HG03342 (cell line): ENCODE data around the gene FOXO6.
"Not testable (repeated sequence)": the region's sequence is repeated elsewhere in the genome, so short reads cannot be mapped to it uniquely, and the experiment has no call there.

Experiments
- ATAC-seq: cut with Tn5 transposase; IDR thresholded peaks from one replicate; pipeline ENCODE4 v1.9.1; 2021; ENCODE audit warnings: mild to moderate bottlenecking, moderate library complexity; ENCODE audit not compliant: unreplicated experiment

The FOXO6 gene

DNA sequence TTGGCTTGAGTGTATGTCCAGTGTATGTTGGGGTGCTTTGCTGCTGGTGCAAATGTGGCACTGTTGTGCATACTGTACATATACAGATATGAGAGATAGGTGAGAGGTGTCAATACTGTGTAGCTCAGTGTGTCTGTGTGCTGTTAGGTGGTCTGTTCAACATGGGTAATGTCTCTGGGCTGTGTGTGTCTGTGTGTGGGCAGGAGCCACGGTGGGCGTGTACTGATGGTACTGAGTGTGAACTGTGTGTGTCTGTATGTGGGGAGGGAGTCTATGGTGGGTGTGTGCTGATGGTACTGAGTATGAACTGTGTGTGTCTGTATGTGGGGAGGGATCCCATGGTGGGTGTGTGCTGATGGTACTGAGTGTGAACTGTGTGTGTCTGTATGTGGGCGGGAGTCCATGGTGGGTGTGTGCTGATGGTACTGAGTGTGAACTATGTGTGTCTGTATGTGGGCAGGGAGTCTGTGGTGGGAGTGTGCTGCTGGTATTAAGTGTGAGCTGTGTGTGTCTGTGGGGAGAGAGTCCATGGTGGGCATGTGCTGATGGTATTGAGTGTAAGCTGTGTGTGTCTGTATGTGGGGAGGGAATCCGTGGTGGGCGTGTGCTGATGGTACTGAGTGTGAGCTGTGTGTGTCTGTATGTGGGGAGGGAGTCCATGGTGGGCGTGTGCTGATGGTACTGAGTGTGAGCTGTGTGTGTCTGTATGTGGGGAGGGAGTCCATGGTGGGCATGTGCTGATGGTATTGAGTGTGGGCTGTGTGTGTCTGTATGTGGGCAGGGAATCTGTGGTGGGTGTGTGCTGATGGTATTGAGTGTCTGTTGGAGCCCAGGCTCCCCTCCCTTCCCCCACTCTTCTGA, 32.2 kb upstream of the FOXO6 start:
- ATAC-seq = no peak

DNA sequence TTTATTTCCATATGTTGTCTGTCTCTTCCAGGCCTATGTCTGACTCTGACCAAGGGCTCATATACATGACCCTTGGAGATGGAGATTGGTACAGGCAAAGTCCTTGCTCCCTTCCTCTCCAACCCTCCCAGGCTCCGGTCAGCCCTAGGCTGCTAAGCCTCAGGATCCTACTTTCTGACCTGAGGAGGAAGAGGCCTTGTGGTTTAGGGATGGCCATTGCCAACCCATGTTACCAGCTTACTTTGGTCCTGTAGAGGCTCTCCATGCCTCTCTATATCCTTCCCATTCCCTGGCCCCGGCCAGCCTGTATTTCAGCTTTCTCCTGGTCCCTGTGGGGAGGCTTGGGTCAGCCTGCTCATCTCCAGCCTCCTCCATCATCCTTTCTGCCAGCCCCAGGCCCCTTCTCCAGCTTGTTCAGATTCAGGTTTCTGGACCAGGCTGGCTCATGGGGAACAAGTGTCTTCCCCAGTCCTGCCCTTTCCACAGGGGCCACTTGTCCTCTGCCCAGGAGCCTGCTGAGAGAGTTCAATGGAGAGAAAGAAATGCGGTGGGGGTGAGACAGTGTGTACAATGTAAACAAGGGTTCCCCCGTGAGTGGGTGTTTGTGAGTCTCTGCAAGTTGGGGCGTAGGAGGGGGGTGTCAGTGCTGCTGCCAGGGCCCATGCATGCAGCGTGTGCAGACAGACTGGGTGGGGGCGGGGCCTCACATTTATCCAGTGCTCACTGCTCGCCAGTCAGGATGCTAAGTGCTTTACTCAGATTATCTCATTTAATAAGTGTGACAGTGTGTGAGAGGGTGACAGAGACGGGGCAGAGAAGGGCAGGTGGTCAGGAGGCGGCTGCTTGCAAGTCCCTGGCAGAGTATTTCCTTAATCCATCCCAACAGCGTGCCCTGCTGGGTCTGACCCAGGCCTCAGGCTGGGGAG, 31.3 kb upstream of the FOXO6 start:
- ATAC-seq = no peak

DNA sequence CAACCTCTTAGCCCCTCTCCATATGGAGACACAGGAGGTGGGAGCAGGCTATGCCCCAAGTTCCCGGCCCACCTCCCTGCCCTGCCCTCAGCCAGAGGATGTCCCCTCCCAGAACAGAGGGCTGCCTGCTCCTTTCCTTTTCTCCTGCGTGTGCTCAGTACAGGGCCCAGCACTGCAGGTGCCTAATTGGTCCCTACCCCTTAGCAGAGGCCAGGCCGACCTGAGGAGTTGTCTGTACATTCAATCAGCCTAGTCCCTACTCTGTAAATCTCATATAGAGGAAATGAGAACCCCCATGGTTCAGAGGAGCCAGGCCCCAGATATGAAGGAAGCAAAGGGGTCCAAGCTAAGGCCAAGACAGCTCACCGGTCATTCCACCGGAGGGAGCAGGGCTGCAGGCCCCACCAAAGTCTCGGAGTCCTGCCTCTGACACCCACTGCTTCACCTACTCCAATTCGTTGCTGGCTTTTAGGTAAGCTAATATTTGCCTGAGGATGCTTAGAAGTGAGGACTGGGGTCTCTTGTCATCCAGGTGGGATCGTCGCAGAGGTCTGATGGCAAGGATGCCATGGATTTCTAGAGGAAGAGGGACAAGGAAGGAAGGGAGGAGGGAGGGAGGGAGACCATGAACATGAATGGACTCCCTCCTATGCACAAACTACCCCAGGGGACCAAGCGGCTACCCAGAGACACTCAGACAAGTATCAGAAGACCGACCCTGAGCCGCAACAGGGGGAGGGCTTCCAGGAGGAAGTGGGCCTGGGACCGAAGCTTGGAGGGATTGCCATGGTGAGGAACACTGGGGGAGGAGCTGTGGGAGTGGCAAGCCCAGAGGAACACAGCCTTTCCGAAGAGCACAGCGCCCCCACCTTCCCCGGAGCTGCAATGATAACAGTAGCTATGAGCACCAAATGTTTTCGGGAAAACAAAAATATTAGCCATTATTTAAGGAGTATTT, 30.4 kb upstream of the FOXO6 start:
- no peak for ATAC-seq

DNA sequence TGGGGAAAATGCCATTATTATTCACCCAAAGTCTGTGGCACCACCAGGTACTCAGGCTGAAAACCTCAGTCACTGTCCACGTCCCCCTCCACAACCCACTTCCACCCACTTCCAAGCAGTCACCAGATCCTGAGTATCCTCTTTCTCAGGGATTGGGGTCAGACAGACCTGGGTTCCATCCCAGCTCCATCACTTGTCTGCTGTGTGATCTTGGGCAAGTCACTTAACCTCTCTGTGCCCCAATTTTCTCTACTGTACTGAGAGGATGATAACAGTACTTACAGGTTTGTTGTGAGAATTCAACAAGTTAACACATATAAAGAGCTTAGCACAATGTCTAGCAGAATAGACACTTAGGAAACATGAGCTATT, 29.7 kb upstream of the FOXO6 start:
- no peak for ATAC-seq

DNA sequence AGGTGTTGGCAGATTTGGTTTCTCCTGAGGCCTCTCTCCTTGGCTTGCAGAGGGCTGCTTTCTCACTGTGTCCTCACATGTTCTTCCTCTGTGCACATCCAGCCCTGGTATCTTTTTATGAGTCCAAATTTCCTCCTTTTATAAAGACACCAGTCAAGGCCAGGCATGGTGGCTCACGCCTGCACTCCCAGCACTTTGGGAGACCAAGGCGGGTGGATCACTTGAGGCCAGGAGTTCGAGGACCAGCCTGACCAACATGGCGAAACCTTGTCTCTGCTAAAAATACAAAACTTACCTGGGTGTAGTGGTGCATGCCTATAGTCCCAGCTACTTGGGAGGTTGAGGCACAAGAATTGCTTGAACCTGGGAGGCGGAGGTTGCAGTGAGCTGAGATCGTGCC, 29.1 kb upstream of the FOXO6 start:
- not testable (repeated sequence) for ATAC-seq

DNA sequence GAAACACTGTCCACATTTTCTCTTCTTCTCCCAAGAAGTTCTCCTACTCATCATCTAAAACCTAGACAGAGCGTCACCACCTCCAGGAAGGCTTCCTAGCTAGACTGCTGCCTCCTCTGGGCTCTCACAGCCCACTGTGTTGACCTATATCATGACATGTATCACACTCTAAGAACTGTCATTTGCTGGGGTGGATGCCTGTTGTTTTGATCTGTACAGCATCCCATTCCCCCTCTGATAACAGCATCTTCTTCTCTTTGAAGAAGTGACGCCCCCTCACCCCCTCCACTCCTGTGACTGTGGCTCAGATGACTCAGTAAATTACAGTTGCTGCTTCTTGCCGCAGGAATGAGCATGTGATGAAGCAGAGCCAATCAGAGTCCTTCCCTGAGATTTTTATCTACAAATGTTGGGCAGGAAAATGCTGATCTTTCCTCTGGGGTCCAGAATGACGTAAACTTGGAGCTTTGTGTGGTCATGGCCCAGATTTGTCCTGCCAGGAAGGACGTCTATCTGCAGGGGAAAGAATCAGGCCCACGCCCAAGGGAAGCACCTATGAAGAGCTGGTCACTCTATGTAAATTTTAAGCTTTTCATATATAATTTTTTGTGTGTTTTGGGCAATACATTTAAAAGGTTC, 28.0 kb upstream of the FOXO6 start:
- no peak for ATAC-seq

DNA sequence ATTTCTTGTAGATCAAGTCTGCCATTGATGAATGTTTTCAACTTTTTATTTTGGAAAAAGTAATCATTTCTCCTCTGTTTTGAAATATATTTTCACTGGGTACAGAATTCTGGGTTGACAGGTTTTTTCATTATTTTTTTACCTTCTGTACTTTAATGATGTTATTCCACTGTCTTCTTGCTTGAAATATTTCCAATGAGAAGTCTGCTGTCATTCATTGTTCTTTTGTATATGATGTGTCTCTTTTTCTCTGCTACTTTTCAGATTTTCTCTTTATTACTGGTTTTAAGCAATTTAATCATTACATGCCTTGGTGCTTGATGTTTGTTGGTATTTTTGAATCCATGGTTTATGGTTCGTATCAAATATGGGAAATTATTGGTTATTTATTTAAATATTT, 22.4 kb upstream of the FOXO6 start:
- no peak for ATAC-seq

DNA sequence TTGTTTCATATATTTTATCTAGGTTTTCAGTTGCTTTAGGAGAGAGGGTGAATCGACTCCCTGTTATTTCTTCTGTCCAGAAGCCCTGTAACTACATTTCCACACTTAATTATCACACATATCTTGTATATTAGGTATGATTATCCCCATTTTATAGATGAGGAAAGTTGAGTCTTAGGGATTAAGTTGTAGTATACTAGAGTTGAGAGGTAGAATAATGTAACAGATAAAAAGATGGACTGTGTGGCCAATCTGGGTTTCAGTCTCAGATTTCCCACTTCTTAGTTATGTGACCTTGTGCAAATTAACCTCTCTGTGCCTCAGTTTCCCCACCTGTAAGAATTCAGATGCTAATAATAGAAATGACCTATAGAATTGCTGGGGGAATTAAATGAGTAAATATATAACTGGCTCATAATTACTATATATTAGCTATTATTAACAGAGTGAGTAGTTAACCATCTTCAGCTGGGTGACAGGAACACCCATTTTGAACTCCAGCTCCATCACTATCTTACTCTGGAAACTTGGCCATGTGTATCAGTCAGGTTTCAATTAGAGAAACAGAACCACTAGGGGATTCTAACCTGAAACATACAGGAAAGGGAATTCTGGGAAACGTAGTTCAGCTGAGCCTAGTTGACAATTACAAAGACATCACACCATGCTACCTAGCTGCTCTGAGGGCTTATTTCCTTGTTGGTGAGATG, 20.4 kb upstream of the FOXO6 start:
- no peak for ATAC-seq

DNA sequence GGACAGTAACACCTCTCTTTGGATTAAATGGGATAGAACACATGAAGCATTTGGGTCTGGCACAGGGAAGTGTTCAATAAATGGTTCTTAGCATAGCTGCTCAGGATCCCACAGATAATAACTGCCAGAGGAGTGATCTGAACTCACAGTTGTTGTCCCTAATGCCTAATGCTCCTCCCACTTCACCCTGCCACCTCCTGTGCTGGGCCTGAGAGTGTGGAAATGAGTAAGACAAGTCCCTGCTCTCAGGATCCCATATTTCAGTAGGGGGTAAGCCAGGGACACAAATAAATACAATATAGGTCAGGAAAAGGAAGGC, 19.9 kb upstream of the FOXO6 start:
- no peak for ATAC-seq

DNA sequence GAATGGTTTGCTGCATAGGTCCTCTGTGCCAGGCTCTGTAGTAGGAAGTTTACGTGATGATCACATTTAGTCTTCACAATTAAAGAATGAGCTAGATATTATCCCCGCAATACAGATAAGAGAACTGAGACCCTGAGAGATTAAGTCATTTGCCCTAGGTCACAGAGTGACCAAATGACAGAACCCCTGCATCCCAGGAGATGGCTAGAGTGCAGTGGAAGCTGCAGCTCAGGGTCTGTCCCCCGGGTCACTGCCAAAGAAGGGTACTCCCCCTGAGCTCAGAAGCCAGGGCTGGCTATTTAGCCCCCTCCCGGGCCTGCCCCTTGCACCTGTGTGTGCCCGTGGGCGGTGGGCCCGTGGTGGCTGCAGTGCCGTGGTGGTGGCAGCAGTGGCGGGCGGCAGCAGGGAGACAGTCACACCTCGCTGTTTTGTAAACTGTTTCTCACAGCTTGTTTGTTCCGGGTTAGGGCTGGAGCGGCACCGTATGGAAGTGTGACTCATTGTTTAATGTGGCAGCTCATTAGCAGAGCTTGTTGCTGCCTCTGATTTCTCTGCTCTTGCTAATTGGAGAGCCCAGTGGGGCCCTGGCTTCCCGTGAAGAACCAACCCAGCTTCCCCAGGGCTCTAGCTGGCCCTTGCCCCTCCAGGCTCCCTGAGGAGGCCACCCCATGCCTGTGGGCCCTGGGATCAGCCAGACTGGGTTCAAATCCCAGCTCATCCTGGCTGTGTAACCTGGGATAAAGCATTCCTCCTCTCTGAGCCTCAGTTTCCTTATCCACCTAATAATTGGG, 19.3 kb upstream of the FOXO6 start:
- ATAC-seq = no peak

DNA sequence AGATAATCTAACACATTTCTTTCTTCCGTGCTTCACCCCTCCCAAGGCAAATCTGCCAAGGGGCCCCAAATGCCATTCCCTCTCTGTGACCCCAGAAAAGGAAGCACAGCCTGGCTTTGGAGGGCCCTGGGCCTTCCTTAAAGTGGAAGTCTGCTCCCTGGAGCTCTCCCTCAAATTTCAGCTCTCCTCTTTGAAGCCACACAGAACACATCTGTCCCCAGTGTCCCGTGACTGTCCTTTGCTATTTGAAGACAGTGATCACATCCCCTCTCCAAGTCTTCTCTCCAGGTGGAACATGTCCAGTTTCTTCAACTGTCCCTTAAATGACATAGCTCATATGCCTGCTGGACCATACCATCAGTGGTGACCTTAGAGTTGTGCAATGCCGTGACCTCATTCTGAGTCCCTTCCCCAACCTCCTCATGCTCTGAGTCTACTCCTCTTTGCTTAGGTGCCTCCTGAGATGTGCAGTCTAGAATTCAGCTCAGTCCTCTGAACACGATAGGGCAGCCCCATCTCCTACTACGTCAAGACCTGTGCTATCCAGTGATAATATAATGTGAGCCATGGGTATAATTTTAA, 18.4 kb upstream of the FOXO6 start:
- ATAC-seq = no peak

DNA sequence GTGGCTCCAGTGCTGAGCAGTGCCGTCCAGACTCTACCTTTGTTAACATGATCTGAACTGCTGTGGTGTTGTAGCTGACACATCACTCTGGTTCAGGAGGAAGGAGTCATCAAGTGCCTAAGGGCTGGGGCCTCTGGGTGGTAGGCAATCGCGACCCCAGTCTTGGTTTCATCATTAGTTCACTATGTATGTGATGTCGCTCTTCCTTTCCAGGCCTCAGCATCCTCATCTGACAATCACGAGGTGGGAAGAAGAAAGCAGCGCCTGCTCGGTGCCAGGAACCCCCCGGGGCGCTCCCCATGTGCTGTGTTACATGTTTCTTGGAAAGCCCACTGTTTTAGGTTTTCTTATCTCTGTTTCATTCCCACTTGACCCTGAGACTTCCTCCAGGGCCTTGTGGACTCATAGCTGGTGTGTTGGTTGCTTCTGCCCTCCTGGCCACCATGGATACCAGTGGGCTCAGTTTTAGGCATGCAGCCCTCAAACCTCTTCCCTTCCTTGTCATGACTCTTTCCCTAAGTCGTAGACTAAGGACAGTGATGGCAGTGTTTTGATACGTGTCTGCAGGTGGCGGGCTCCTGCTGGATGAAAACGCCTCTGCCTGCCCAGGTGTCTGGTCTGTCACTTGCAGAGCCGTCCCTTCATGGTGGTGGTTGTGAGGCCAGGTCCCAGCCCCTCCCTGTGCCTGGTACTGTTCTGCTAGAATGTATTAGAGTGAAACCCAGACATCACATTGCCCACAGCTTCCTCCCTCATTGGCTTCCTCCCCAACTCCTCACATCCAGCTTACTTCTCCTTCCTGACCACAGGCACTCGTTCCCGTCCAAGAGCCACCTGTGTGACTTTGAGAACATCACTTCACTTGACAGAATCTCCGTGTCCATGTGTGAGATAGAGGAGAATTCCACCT, 17.2 kb upstream of the FOXO6 start:
- no peak for ATAC-seq

DNA sequence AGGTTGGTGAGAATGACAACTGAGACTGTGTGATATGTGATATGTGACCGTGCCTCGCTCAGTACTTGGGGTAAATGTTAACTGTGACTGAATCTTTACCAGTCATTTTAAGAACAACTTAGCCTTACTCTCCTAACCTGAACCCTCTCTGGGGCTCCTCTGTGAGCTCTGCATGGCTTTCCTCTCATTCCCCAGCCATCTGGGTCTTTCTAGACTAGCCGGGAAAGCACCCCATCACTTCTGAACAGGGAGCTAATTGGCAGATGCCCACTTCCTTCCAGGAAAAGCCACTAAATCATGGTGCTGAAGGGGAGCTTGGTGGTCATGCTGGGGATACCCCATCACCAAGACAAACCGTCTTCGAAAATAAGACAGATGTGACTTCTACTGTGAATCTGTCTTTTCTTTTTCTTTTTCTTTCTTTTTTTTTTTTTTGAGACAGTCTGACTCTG, 16.5 kb upstream of the FOXO6 start:
- no peak for ATAC-seq

DNA sequence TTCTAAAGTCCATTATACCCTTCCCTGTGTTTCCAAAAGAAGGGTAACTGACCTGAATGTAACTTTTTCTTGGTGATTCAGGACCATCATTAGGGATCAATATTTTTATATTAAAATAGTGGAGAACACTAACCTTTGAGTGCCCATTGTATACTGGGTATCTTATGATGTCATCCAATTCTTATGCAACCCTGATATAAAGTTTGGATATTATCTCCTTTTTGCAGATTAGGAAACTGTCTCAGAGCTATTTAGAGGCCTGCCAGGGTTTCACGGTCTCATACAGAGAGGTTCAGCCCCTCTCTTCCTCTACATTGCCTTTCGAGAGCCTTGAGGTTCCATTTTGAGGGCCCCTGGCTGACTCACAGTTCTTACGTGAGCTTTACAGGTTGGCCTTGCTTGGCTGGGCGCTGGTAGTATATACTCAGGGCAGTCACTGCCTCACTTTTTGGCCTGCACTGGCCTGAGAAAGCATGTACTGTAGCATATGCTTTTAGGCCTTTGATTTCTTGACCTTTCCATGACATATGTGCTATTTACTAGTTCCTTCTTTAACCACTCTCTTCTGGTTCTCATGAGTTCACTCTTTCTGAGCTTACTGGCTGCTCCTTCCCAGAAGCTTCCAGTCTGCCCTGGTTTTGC, 15.7 kb upstream of the FOXO6 start:
- ATAC-seq = no peak

DNA sequence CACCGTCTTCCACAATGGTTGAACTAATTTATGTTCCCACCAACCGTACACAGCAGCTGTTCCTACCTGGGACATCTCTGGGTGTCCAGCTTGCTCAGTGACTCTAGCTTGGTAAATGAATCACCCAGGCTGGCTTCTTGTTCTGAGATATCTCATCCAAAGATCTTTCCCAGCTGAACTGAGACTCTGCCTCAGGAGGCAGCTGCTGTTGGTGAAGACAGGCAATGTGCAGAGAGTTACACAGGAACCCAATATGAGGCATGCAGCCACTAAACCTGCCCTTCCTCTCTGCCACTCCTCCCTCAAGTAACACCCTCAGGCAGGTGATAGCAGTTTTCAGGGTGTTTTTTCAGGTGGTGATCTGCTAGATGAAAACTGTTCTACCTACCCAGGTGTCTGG, 14.0 kb upstream of the FOXO6 start:
- no peak for ATAC-seq

DNA sequence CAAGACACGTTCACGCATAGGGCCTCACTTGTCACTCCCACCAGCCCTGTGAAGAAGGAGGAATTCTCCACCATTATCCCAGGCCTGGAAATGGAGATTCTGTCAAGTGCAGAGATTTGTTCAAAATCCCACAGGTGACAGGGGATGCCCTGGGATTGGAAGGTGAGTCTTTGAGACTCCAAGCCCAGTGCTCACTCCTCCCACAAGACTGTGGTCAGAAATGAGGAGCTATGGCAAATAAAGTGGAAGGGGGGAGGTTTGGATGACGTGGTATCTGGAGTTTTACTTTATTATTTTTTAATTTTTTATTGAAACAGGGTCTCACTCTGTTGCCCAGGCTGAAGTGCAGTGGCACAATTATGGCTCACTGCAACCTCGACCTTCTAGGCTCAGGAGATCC, 12.8 kb upstream of the FOXO6 start:
- no peak for ATAC-seq

DNA sequence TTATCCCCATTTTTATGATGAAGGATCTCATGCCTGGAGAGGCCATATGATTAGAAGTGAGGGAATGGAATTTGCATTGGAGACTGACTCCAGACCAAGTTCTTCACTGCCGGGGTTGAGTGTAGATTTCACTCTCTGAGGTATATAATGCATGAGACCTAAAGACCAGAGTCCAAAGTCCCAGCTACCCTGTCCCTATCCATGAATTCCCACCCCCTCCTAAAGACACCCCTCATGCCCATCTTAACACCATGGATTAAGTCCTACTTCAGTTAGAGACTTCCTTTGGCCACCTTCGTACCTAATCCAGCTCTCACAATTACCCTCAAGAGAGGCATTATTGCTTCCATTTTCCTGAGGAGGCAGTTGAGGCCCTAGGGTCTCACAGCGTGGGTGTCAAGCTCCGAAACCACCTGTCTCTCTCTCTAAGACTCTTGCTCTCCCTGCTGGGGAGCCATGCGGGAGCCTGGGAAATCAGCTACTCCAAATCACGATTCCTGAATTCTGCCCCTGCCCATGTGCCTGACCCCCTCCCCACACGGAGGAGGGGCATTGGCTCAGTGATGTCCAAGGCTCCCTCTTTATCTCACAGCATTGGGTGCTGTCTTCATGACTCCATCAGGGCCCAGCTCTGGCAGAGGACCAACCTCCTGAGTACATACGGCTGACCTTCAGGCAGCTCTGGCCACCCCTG, 11.7 kb upstream of the FOXO6 start:
- ATAC-seq = no peak
